Esophagus (tissue), 2 donors: ENCODE data around the gene CABLES1. TPM values are rescaled to one million over a fixed set of nuclear protein-coding genes. Genes with fewer than 3 reads are reported as not detected.
A peak's percentile ranks its signal among the peaks of the same experiment; 100 is the strongest.

Experiments used
- H3K27ac ChIP-seq, 2 donors: one replicate each; pipeline ENCODE4 v1.5.1; 2013; ENCODE audit warnings: low read depth in 2 of 2, mild to moderate bottlenecking in 2 of 2, inconsistent platforms in 1 of 2, low read length in 1 of 2, moderate library complexity in 1 of 2
- H3K27me3 ChIP-seq, 2 donors: one replicate each; pipeline ENCODE4 v1.6.1; 2013; ENCODE audit warnings: low read length in 2 of 2, control low read depth in 1 of 2, mild to moderate bottlenecking in 1 of 2; ENCODE audit not compliant: insufficient read depth in 2 of 2, control insufficient read depth in 1 of 2
- H3K36me3 ChIP-seq, 2 donors: one replicate each; pipeline ENCODE4 v1.6.1; 2013; ENCODE audit warnings: low read length in 1 of 2; ENCODE audit not compliant: control insufficient read depth in 2 of 2, insufficient read depth in 2 of 2
- H3K4me1 ChIP-seq, 2 donors: one replicate each; pipeline ENCODE4 v1.6.1; 2013; ENCODE audit warnings: low read length in 1 of 2; ENCODE audit not compliant: control insufficient read depth in 2 of 2, insufficient read depth in 2 of 2
- H3K4me3 ChIP-seq, 2 donors: one replicate each; pipeline ENCODE4 v1.5.1; 2013; ENCODE audit warnings: low read length in 2 of 2, mild to moderate bottlenecking in 2 of 2, low read depth in 1 of 2, moderate library complexity in 1 of 2
- H3K9me3 ChIP-seq, 2 donors: one replicate each; pipeline ENCODE4 v1.6.1; 2013; ENCODE audit warnings: mild to moderate bottlenecking in 2 of 2, low read depth in 1 of 2, low read length in 1 of 2, moderate library complexity in 1 of 2; ENCODE audit not compliant: control insufficient read depth in 2 of 2, insufficient read depth in 1 of 2
- WGBS, 2 donors: extraction: QIAGEN DNeasy Blood & Tissue Kit; methylation state at CpG; one replicate each; pipeline ENCODE4 v1.1.7; 2013; 5-methylcytosine and 5-hydroxymethylcytosine counted together
- polyA plus RNA-seq, 2 donors: library from polyadenylated mRNA; stranded (reverse); fragments of 200-250 nt; gene quantifications; one replicate each; pipeline ENCODE4 v1.2.3, GENCODE V29; 2013
- donor health status: healthy with polysubstance abuse.
- donor health status: Bipolar disorder and iron deficiency.

CABLES1 gene
- polyA plus RNA-seq, 2 donors = 3.8 to 10.0 TPM

DNA sequence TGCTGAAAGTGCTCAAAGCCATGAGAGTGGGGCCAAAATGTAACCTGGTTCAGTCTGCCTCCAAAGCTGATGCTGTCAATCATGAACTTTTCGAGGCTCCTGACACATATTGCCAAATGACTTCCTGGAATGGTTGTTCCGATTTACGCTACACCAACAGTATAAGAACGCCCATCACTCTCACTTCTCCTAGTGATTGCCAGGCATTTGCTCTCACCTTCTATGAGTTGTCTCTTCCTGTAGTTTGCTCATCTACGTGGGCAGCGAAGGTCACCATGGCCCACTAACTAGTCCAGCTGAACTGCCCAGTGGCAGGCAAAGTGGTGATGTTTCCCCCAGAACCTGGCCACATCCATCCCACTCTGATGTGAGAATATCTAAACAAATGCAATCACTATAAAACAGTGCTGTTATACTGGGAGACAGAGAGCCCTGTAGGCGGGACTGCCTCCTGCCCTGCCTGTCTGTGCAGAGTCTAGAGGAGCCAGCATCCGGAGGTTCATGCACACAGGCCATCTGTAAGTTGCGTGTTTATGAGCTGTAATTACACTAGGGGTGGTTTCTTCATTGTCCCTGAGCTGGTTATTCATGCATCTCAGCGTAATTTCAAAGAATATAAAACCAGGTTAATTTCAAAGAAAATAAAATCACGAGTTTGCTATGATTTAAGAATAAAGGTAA lies 8.8 kb upstream of the CABLES1 start:
- 68 to 70% methylated on average over 11 of the region's 11 CpGs for WGBS, 2 donors
- H3K36me3 ChIP-seq = no peaks in the 10 kb centered on the region
- no peaks in the 10 kb centered on the region for H3K4me1 ChIP-seq
- no peaks in the 10 kb centered on the region for H3K9me3 ChIP-seq
- H3K4me3 ChIP-seq = no peak overlapping the region
- no peak overlapping the region for H3K27ac ChIP-seq
- no peaks in the 10 kb centered on the region for H3K27me3 ChIP-seq

DNA sequence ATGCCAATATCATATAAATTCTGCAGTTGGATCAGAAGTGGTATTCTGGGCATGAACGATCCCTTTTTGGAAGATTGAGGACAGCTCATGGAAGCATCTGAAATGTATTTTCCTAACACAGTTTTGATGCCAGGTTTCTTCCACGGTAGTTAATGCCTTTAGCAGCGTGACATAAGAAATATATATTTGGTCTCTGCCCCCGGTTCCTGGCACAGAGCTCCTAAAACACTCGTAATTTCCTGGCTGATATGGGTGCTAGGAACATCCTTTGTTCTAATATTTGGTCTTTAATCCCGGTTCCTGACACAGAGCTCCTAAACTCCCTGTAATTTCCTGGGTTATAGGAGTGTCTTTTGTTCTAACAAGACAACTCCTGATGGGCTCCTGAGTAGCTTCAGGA lies 8.2 kb upstream of the CABLES1 start:
- no peak overlapping the region for H3K4me3 ChIP-seq
- no peaks in the 10 kb centered on the region for H3K36me3 ChIP-seq
- no peaks in the 10 kb centered on the region for H3K4me1 ChIP-seq
- 28 to 32% methylated on average over 6 of the region's 6 CpGs for WGBS, 2 donors
- H3K9me3 ChIP-seq = no peaks in the 10 kb centered on the region
- no peak overlapping the region for H3K27ac ChIP-seq
- H3K27me3 ChIP-seq = no peaks in the 10 kb centered on the region

DNA sequence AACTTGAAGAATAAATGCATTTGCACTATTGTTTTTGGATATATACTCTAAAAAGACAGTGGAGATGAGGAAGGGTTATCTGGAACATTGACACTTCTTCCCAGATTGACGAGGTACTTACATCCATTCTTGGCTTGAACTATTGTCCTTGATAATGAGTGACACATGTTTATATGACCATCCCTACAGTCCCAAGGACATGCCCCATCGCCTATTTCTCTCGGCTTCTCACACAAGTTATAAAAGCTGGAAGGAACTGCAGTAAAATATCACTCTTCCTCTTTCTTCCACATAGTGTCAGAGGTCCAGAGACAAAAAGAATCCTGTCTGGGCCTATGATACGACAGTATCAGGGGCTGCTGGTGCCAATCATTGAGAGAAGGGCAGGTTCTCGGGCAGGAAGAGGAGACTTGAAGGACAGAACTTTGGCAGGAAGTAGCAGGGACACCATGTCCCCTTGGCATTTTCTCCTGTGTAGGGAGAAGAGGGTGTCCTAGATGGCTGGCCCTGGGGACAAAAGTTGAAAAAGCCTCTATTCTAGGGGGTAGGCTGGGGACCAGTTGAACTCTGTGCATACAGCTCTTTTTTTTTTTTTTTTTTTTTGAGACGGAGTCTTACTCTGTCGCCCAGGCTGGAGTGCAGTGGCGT lies 5.8 kb upstream of the CABLES1 start:
- Histone ChIP-seq H3K4me3 (no peak overlapping the region), H3K36me3 (no peaks in the 10 kb centered on the region), H3K27ac (no peak overlapping the region), H3K27me3 (no peaks in the 10 kb centered on the region), H3K9me3 (no peaks in the 10 kb centered on the region), H3K4me1 (no peaks in the 10 kb centered on the region)
- WGBS, 2 donors = 82 to 88% methylated on average over 6 to 8 of the region's 8 CpGs

DNA sequence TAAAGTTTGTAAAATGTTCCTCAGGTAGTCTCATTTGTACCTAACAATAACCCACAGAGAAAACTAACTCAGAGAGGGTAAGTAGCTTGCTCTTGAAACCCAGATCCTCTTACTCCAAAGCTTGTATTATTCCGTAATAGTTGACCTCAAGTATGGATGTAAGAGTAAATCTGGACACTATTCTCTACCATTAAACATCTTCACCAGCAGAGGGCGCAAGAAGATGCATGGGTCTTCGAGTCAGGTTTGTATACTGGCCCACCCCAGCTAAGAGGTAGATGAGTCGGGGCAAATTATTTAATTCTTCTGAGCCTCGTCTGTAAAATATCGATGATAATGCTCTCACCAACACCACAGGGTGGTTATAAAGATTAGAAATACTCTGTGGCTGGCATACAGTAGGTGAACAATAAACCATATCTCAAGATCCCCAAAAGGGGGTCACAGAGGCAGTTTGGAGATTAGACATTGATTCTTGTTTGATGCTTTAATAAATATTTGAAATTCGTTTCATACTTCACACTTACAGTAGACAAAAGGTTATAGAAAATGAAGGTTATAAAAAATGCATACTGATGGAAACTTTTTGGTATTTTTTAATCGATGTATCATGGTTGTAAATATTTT lies 3.5 kb upstream of the CABLES1 start:
- Histone ChIP-seq H3K9me3 (no peaks in the 10 kb centered on the region), H3K36me3 (no peaks in the 10 kb centered on the region), H3K27me3 (no peaks in the 10 kb centered on the region), H3K4me1 (peaks cover 0 to 5% of the 10 kb centered on the region in 2 donors), H3K27ac (no peak overlapping the region), H3K4me3 (no peak overlapping the region)
- 22 to 23% methylated on average over 8 of the region's 8 CpGs for WGBS, 2 donors

DNA sequence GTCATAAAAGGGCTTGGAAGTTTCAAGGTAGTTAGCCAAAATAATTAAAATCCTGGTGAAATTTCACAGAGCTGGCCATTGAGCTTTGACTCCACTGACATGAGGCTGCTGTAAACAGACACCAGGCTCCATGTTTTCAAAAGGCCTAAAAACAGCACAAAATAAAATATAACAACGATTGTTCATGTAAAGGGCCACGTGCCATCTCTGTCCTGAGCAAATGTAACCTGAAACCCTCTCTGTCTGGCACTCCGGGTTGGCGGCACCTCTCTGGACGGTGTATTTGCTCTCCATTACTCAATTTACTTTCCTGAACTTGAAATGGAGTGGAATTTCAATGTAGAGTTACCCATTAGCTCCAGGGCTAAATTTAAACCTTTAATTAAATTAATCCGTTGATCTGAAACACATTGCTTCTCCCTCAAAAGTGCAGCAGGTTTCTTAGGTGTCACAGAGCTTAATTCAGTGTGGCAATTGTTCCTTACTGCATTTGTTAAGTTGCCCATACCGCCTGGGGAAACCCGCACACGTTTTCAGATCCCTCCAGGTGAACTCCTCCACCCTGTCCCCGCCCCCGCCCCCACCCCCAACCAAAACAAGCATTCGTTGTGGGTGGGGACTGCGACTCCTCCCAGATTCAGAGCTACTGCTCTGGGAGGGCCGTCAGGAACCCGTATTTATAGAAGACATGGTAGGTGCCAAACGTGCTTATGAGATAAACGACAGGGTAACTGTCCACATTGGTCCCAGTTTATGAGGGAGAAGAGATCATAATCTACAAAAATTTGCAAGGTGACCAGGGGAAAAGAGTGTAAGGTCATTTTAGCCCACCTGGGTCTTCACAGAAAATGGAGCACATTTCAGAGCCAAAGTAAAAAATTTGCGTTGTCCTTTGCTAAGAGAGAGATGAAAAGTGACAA lies 1.2 kb upstream of the CABLES1 start:
- 25 to 35% methylated on average over 18 of the region's 18 CpGs for WGBS, 2 donors
- H3K4me3 ChIP-seq = peak overlapping the region; percentile 51 to 75
- H3K27me3 ChIP-seq = no peaks in the 10 kb centered on the region
- H3K4me1 ChIP-seq = peaks cover 2 to 8% of the 10 kb centered on the region in 2 donors
- H3K36me3 ChIP-seq = no peaks in the 10 kb centered on the region
- no peaks in the 10 kb centered on the region for H3K9me3 ChIP-seq
- H3K27ac ChIP-seq = peak overlapping the region in 1 of 2 donors; percentile 51

DNA sequence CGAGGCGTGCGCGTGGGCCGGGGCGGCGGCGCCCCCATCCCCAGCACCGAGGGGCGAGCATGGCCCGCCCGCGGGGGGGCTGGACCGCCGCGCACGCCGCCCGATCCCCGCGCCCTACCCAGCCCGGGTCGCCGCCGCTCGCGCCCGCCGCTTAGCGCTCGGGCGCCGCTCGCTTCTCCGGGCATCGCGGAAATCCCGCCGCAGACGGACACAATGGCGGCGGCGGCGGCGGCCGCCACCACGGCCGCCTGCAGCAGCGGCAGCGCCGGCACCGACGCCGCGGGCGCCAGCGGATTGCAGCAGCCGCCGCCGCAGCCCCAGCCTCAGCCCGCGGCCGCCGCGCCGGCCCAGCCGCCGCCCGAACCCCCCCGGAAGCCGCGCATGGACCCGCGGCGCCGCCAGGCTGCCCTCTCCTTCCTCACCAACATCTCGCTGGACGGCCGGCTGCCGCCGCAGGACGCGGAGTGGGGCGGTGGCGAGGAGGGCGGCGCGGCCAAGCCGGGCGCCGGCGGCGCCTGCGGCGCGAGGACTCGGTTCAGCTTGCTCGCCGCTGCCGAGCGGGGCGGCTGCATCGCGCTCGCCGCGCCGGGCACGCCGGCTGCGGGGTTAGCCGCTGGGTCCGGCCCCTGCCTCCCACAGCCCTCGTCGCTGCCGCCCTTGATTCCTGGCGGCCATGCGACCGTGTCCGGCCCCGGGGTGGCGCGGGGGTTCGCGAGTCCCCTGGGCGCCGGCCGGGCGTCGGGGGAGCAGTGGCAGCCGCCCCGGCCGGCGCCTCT lies 453 bp downstream of the CABLES1 start:
- Histone ChIP-seq H3K27ac (peak overlapping the region; percentile 51 to 77), H3K4me1 (peaks cover 2 to 8% of the 10 kb centered on the region in 2 donors), H3K4me3 (peak overlapping the region; percentile 51 to 75), H3K36me3 (no peaks in the 10 kb centered on the region), H3K27me3 (no peaks in the 10 kb centered on the region), H3K9me3 (no peaks in the 10 kb centered on the region)
- WGBS, 2 donors = 1% methylated on average over 81 to 134 of the region's 134 CpGs

DNA sequence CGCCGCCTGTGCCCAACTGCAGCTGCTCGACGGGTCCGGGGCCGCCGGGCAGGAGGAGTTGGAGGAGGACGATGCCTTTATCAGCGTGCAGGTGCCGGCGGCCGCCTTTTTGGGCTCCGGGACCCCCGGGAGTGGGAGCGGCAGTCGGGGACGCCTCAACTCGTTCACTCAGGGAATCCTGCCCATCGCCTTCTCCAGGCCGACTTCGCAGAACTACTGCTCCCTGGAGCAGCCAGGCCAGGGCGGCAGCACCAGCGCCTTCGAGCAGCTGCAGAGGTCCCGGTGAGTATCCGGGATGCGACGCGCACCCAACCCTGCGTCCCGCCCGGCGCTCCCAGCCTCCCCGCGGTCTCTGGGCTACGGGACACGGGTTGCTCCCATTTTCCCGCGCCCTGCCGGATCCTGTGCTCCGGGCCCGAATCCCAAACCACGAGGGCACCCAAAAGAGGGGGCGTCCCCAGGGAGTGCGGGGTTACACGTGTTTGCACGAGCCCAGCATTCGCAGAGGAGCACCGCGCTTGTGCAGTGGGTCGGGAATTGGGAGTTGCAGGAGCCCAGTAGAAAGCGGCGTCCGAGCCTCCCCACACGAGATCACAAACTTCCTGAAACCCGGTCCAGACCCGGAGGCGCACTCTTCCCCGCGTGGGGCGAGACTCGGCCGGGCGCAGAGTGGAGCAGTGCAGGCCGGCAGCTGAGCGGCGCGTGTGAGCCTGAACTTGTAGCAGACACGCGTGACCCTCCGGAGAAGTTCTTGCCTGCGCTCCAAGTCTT lies 1.2 kb downstream of the CABLES1 start:
- WGBS, 2 donors = 3 to 7% methylated on average over 69 to 72 of the region's 72 CpGs
- Histone ChIP-seq H3K36me3 (no peaks in the 10 kb centered on the region), H3K4me3 (peak overlapping the region; percentile 51 to 75), H3K9me3 (no peaks in the 10 kb centered on the region), H3K27ac (peak overlapping the region; percentile 43 to 77), H3K27me3 (no peaks in the 10 kb centered on the region), H3K4me1 (peaks cover 4 to 8% of the 10 kb centered on the region in 2 donors)

DNA sequence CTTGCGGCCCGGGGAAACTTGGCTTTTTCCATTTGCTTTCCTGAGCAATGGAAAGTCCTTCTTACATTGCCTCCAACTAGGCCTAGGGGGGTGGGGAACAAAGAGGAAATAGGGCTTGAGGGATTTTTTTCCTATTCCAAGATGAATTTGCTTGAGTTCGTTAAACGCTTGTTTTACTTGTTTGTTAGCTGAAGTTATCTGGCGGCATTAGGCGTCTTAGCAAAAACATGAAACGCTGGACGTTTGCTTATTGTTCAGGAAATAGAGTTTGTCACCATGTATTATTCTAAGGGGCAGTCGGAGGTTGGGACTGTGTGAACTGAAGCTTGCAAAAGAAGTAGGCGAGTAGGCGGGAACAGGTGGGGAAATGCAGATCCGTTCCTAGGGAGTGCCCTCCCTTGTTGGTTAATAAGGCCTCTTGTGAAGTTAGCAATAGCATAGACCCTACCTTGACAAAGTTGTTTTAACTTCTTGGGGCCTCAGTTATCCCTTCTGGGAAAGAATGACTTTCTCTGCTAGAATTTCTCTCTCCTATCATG lies 1.9 kb downstream of the CABLES1 start:
- Histone ChIP-seq H3K4me1 (peaks cover 10 to 14% of the 10 kb centered on the region in 2 donors), H3K9me3 (peaks cover 0 to 2% of the 10 kb centered on the region in 2 donors), H3K27ac (peak overlapping the region; percentile 67 to 77), H3K27me3 (no peaks in the 10 kb centered on the region), H3K36me3 (no peaks in the 10 kb centered on the region), H3K4me3 (peak overlapping the region; percentile 51 to 75)
- WGBS, 2 donors = 20 to 26% methylated on average over 12 of the region's 12 CpGs
